DMS53 (cell line): ENCODE results near the gene KSR2.

Experiments
- DNase-seq: peaks from one replicate; lab custom pipeline; 2025; lab: John Stamatoyannopoulos, UW

The KSR2 gene

DNA sequence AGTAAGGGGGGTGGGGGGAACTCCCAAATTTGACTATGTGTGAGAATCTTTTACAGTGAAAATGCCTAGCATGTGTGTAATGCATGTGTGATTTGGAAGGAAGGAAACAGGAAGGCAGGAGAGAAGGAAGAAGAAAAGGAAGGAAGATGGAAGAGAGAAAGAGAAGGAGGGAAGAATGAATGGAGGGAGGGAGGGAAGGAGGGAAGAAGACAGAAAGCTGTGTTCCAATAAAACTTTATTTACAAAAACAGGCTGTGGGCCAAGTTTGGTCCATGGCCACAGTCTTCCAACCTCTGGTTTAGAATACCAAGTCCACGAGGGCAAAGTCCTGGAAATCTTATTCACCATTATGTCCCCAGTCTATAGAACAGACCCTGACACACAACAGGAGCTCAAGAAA, 278.9 kb downstream of the KSR2 start:
- no peak for DNase-seq

DNA sequence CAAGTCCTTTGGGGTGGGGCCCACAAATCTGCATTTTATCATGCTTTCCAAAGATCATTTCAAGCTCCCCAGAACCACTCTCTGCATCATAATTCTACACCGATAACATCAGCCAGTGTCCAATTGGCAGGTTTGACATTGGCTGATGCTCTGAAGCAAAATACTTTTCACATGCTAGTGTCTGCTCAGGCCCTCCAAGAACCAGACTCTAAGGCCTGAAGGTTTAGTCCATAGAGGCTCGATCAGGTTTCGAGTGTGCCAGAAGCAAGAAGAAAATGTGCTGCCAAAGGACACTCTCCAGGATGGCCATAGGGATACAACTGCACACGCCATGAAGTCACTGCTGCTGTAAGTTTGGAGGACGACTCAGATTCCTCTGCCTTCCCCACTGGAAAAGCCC, 280.3 kb downstream of the KSR2 start:
- DNase-seq, result no peak

GRCh38 chr12:117686911-117687377, 281.8 kb downstream of the KSR2 start:
- peak; percentile 19 for DNase-seq

DNA sequence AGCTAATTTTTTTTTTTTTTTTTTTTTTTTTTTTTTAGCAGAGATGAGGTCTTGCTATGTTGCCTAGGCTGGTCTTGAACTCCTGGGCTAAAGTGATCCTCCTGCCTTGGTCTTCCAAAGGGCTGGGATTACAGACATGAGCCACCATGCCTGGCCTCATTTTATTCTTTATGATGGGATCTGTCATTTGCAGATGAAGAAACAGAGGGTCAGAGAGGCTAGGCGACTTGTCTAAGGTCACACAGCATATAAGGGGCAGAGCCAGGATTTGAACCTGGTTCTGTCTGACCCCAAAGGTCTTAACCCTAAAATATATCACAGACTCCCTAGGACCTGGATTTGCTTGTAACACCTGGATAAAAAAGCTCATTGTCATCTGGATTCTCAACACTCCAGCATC, 282.6 kb downstream of the KSR2 start:
- DNase-seq, result no peak

- peak; percentile 81 for DNase-seq
These were observed 283.5 kb downstream of the KSR2 start for GRCh38 chr12:117685110-117685926.

- no peak for DNase-seq
These were observed 284.3 kb downstream of the KSR2 start for GRCh38 chr12:117684471-117684870.

DNA sequence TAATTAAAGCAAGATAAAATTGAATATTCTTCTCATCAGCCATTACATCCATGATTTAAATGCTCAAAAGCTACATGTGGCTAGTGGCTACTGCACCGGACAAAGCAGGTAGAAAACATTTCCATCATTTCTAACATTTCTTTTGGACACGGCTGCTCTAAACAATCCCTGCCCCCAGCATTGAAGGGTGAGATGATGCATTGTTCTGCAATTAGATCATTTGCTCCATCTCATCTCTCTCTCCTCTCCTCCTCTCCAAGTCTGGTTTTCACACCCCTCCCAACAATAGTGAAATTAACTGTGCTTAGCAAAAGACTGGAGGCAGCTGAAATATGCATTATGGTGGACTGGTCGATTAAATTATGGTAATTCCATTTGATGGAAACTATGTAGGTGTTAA, 288.5 kb downstream of the KSR2 start:
- DNase-seq, result no peak

DNA sequence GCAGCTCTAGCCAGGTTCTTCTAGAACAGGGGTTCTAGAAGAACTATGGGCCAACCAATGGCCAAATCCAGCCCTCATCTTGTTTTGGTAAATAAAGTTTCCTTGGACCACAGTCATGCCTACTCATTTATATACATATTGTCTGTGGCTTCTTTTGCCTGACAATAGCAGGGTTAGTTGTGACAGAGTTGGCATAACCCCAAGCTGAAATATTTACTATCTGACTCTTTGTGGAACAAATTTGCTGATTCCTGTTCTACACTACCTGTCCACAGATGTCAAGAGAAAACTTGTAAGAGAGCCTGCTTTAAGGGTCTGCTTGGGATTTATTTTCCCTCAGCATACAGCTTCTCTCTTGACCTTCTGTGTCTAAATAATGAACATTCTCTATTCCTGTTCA, 289.0 kb downstream of the KSR2 start:
- DNase-seq, result no peak

DNA sequence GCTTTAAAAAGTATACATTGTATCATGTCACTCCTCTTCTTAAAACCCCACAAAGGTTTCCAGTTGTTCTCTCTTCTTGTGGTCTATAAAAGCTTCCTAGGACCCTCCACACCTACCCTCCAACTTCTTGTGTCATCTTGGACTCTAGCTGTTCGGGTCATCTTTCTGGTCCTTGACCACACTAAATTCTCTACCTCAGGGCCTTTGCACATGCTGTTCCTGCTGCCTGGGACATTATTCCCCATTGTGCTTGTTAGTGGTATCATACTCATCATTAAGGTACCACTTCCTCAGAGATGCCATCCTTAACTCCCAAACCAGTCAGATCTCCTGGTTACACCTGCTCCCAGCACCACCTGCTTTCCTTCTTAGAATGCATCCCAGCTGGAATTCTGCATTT, 294.0 kb downstream of the KSR2 start:
- DNase-seq, result no peak

DNA sequence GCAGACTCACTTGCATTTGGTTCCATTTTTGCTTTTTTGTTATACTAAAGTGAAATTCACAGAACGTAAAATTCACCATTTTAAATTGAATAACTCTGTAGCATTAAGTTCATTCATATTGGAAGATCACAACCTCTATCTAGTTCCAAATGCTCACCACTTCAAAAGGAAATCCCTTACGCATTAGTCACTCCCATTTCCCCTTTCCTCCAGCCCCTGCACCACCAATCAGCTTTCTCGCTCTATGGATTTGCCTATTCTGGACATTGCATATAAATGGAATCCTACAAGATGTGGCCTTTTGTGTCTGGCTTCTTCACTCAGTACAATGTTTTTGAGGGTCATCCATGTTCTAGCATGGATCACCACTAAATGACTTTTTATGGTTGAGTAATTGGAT, 294.5 kb downstream of the KSR2 start:
- DNase-seq, result no peak

- peak; percentile 69 for DNase-seq
These were observed 297.1 kb downstream of the KSR2 start for GRCh38 chr12:117671734-117672133.

- no peak for DNase-seq
These were observed 304.6 kb downstream of the KSR2 start for GRCh38 chr12:117664169-117664568.

- no peak for DNase-seq
These were observed 306.0 kb downstream of the KSR2 start for GRCh38 chr12:117662620-117663395.

DNA sequence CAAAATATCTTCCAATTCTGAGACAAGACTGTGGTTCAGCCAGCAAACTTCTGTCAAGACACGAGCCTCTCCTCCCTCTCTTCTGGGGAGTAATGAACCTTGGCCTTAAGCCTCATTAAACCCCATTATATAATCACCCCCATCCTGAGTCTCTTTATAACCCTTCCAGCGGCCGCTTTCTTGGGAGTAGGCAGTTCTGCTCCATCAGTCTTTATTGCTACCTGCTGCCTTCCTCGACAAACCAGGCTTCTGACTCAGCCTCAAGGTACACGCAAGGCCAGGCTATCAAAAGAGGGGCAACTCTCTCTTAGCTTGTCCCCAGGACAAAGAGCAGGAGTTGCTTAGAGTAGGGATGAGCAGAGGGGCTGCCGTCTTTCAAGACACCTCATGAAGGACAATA, 306.6 kb downstream of the KSR2 start:
- DNase-seq, result no peak

DNA sequence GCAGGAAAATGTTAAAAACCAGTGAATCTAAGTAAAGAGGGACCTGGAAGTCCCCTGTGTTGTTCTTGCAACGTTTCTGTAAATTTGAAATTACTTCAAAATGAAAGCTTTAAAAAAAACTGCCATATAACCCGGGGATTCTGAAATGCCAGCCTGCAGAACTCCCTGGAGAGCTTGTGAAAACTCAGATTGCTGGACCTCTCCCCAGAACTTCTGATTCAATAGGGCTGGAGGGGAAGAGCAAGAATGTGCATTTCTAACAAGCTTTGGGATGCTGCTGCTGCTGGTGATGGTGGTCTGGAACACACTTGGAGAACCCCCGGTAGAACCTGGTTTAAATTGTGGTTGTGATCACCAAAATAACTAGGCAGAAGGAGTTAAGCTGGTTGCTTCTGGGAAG, 307.3 kb downstream of the KSR2 start:
- DNase-seq, result no peak

DNA sequence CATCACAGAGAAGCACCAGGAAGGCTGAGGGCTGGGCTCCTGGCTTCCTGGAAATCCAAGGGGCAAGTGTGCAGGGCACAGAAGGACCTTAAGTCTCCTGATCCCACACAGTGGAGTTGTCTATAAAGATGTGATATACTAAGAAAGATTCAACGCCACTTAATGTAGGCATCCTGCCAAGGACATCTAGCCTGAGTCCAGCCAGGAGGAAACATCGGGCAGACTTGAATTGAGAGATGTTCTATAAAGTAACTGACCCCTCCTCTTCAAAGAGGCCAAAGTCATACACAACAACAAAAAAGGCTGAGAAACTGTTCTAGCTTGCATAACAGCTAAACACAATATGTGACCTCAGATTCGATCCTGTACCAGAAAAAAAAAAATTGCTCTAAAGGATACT, 307.9 kb downstream of the KSR2 start:
- DNase-seq, result no peak

DNA sequence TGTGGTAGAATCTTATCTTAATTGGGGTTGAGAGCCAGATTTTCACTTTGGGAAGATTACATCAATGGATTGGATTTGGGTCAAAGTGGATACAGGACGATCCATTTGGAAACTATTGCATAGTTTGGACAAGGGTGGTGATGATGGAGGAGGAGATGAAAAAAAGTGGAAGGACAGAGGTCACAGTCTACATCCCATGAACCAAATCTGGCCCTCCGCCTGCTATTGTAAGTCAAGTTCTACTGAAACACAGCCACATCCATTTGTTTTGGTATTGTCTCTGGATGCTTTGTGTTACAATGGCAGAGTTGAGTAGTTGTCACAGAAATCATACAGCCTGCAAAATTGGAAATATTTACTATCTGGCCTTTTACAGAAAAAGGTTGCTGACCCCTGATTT, 310.6 kb downstream of the KSR2 start:
- DNase-seq, result no peak

GRCh38 chr12:117649796-117650195, 319.0 kb downstream of the KSR2 start:
- DNase-seq, result no peak

- DNase-seq, result no peak
These were observed 322.3 kb downstream of the KSR2 start for GRCh38 chr12:117646520-117646919.

DNA sequence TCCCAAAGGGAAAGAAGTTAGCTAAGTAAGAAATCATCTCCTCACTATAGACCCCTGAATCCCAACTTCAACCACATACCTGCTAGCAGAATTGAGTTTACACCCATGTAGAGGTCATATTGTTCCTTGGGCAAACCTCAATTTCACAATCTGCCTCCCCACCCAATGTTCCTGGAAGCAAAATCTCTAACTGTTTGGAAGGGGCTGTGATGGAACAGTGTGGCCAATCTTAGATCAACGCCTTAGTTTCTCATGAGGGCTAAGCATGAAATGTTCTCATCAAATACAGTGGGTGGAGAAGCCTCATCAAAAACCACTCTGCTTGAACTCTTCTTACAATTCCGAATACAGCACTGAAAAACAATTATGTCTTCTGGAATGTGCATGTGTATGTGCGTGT, 323.3 kb downstream of the KSR2 start:
- DNase-seq, result no peak

- no peak for DNase-seq
These were observed 324.8 kb downstream of the KSR2 start for GRCh38 chr12:117643971-117644370.

DNA sequence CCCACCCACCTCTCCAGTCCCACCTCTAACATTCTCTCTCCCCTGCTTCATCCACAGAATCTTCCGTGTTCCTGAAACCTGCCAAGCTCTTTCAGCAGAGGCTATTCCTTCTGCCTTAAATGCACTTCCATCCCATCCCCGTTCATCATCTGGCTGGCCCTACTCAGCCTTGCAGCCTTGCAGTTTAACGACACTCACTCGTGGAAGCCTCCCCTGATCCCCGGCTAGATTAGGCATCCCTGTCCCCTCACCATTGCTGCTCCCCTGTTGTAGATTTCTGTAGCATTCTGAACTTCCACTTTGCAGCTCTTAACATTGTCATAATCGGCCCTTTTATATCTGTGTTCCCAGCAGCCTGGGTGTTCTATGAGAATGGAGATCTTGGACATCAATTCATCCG, 326.9 kb downstream of the KSR2 start:
- no peak for DNase-seq

DNA sequence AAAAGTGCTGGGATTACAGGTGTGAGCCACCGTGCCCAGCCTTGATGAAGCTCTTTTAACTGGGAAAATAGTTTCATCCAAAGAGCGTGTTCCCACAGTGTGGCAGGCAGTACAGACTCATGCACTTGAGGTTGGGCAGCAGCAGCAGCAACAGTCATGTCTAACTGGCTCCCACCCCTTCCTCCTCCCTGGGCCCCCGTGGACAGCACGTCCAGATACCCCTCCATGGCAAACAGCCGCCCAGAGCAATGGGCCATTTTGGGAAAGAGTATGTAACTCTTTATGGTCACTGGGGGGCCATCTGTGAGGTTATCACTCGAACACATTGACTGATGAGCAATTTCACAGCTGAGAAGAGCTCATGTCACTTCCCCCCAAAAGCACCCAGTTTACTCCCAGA, 328.3 kb downstream of the KSR2 start:
- no peak for DNase-seq
